Activated CD4-positive, alpha-beta memory T cell treated with anti-CD3 and anti-CD28 coated beads for 36 hours (primary cell): Measurements from ENCODE around the gene ALKBH6. TPM values are rescaled to one million over a fixed set of nuclear protein-coding genes. Genes with fewer than 3 reads are reported as not detected.

ENCODE experiments used
- CTCF ChIA-PET: fragments of 350-600 bp; sonication (Branson Sonifier 250); formaldehyde crosslinking; loops from one replicate; lab custom pipeline; 2021; ENCODE audit warnings: antibody characterized with exemption, inconsistent platforms; lab: Charles Lee
- POLR2A ChIA-PET: fragments of 350-600 bp; sonication (Branson Sonifier 250); formaldehyde crosslinking; loops from one replicate; lab custom pipeline; 2021; ENCODE audit warnings: antibody characterized with exemption; lab: Charles Lee
- DNase-seq: peaks from one replicate; pipeline ENCODE4 v3.0.0-alpha.2; 2020
- H3K27ac Mint-ChIP-seq: one replicate; pipeline ENCODE4 v1.8.0; 2021; ENCODE audit warnings: mixed read lengths
- H3K27me3 Mint-ChIP-seq: one replicate; pipeline ENCODE4 v1.8.0; 2021; ENCODE audit warnings: mixed read lengths
- H3K36me3 Mint-ChIP-seq: one replicate; pipeline ENCODE4 v1.8.0; 2021; ENCODE audit warnings: mixed read lengths
- H3K4me1 Mint-ChIP-seq: one replicate; pipeline ENCODE4 v1.8.0; 2021; ENCODE audit warnings: low read depth, mixed read lengths
- H3K4me3 Mint-ChIP-seq: one replicate; pipeline ENCODE4 v1.8.0; 2021; ENCODE audit warnings: mild to moderate bottlenecking, mixed read lengths
- H3K9me3 Mint-ChIP-seq: one replicate; pipeline ENCODE4 v1.8.0; 2021; ENCODE audit warnings: mixed read lengths
- intact Hi-C: fragments of 100-400 bp; cut with micrococcal nuclease; formaldehyde crosslinking; loops from one replicate; pipeline ENCODE4 v1.15.1; 2023
- total RNA-seq, 2 experiments: library from RNA; stranded (reverse); gene quantifications; one replicate each; pipeline ENCODE4 v1.2.3, GENCODE V29; 2021

ALKBH6 gene
- total RNA-seq, 2 experiments from 2014 or later: 40.9 to 44.7 TPM

- POLR2A ChIA-PET: no interaction called here
- Mint-ChIP-seq H3K36me3 (peaks cover 24% of the 10 kb centered on the region), H3K4me3 (no peak overlapping the region), H3K27me3 (no peaks in the 10 kb centered on the region), H3K4me1 (peaks cover 5% of the 10 kb centered on the region), H3K9me3 (no peaks in the 10 kb centered on the region), H3K27ac (no peak overlapping the region)
- CTCF ChIA-PET: no interaction called here
- no peak for DNase-seq
- intact Hi-C loops: loop anchor here (10.0 kb wide), 1 partner anchor 923 kb away; no protein-coding TSS in a partner anchor
These were observed 13.7 kb upstream of the ALKBH6 start for GRCh38 chr19:36027696-36028095.

- H3K36me3 Mint-ChIP-seq: peaks cover 21% of the 10 kb centered on the region
- POLR2A ChIA-PET: no interaction called here
- no peak overlapping the region for H3K27ac Mint-ChIP-seq
- intact Hi-C loops: loop anchor here (10.0 kb wide), 1 partner anchor 921 kb away; no protein-coding TSS in a partner anchor
- DNase-seq: no peak
- no peaks in the 10 kb centered on the region for H3K4me1 Mint-ChIP-seq
- no peak overlapping the region for H3K4me3 Mint-ChIP-seq
- CTCF ChIA-PET: no interaction called here
- H3K9me3 Mint-ChIP-seq: no peaks in the 10 kb centered on the region
- no peaks in the 10 kb centered on the region for H3K27me3 Mint-ChIP-seq
These were observed 12.3 kb upstream of the ALKBH6 start for GRCh38 chr19:36026091-36026876.

GRCh38 chr19:36025541-36025940 is 11.5 kb upstream of the ALKBH6 start:
- intact Hi-C loops: loop anchor here (10.0 kb wide), 1 partner anchor 921 kb away; no protein-coding TSS in a partner anchor
- no peak overlapping the region for H3K27ac Mint-ChIP-seq
- H3K4me1 Mint-ChIP-seq: no peaks in the 10 kb centered on the region
- H3K36me3 Mint-ChIP-seq: peaks cover 22% of the 10 kb centered on the region
- H3K9me3 Mint-ChIP-seq: no peaks in the 10 kb centered on the region
- no peaks in the 10 kb centered on the region for H3K27me3 Mint-ChIP-seq
- H3K4me3 Mint-ChIP-seq: no peak overlapping the region
- DNase-seq: no peak
- CTCF ChIA-PET: no interaction called here
- POLR2A ChIA-PET: no interaction called here

- no peak for DNase-seq
- Mint-ChIP-seq H3K4me3 (no peak overlapping the region), H3K27ac (no peak overlapping the region), H3K36me3 (peaks cover 15% of the 10 kb centered on the region), H3K4me1 (no peaks in the 10 kb centered on the region), H3K9me3 (no peaks in the 10 kb centered on the region), H3K27me3 (no peaks in the 10 kb centered on the region)
- intact Hi-C loops: loop anchor here (10.0 kb wide), 1 partner anchor 919 kb away; no protein-coding TSS in a partner anchor
- CTCF ChIA-PET: no interaction called here
- POLR2A ChIA-PET: no interaction called here
These were observed 9.4 kb upstream of the ALKBH6 start for GRCh38 chr19:36023432-36023831.

- no peaks in the 10 kb centered on the region for H3K27me3 Mint-ChIP-seq
- H3K36me3 Mint-ChIP-seq: peaks cover 15% of the 10 kb centered on the region
- H3K4me3 Mint-ChIP-seq: no peak overlapping the region
- peaks cover 17% of the 10 kb centered on the region for H3K4me1 Mint-ChIP-seq
- CTCF ChIA-PET: no interaction called here
- DNase-seq: no peak
- intact Hi-C loops: no loop called here
- no peaks in the 10 kb centered on the region for H3K9me3 Mint-ChIP-seq
- H3K27ac Mint-ChIP-seq: no peak overlapping the region
- POLR2A ChIA-PET: no interaction called here
These were observed 5.2 kb upstream of the ALKBH6 start for GRCh38 chr19:36019061-36019670.

GRCh38 chr19:36013280-36014011 is 567 bp downstream of the ALKBH6 start:
- Mint-ChIP-seq H3K27ac (peak overlapping the region; percentile 95), H3K27me3 (no peaks in the 10 kb centered on the region), H3K9me3 (no peaks in the 10 kb centered on the region), H3K36me3 (peaks cover 4% of the 10 kb centered on the region), H3K4me3 (peak overlapping the region; percentile 99), H3K4me1 (peaks cover 42% of the 10 kb centered on the region)
- ChIA-PET CTCF (interaction anchor here (1.0 to 1.3 kb wide), 2 partner anchors 16 to 114 kb away, joined by 5 read pairs; no protein-coding TSS in a partner anchor), POLR2A (interaction anchor here (1.2 to 1.7 kb wide), 5 partner anchors 19 to 115 kb away, joined by 3 to 12 read pairs (median 4); partner anchors contain the start of genes POLR2I, SDHAF1, THAP8 and WDR62)
- DNase-seq: no peak
- intact Hi-C loops: loop anchor here (1.0 to 2.0 kb wide), 3 partner anchors 19 to 102 kb away; partner anchors contain the start of genes SDHAF1, TBCB, THAP8 and WDR62

GRCh38 chr19:36010402-36010801 is 3.6 kb downstream of the ALKBH6 start:
- H3K4me1 Mint-ChIP-seq: peaks cover 37% of the 10 kb centered on the region
- intact Hi-C loops: no loop called here
- no peak overlapping the region for H3K27ac Mint-ChIP-seq
- ChIA-PET POLR2A (no interaction called here), CTCF (interaction anchor here (2.4 kb wide), 1 partner anchor 16 kb away, joined by 8 read pairs; the partner anchor contains the start of gene SDHAF1)
- no peak overlapping the region for H3K4me3 Mint-ChIP-seq
- H3K27me3 Mint-ChIP-seq: no peaks in the 10 kb centered on the region
- no peaks in the 10 kb centered on the region for H3K9me3 Mint-ChIP-seq
- no peaks in the 10 kb centered on the region for H3K36me3 Mint-ChIP-seq
- DNase-seq: no peak

- no peak for DNase-seq
- no peaks in the 10 kb centered on the region for H3K27me3 Mint-ChIP-seq
- intact Hi-C loops: no loop called here
- ChIA-PET POLR2A (no interaction called here), CTCF (interaction anchor here (2.4 kb wide), 1 partner anchor 16 kb away, joined by 8 read pairs; the partner anchor contains the start of gene SDHAF1)
- H3K4me1 Mint-ChIP-seq: peaks cover 31% of the 10 kb centered on the region
- no peak overlapping the region for H3K27ac Mint-ChIP-seq
- H3K4me3 Mint-ChIP-seq: peak overlapping the region; percentile 45
- H3K9me3 Mint-ChIP-seq: no peaks in the 10 kb centered on the region
- no peaks in the 10 kb centered on the region for H3K36me3 Mint-ChIP-seq
These were observed 4.2 kb downstream of the ALKBH6 start for GRCh38 chr19:36009633-36010379.

- peak overlapping the region; percentile 45 for H3K4me3 Mint-ChIP-seq
- no peaks in the 10 kb centered on the region for H3K27me3 Mint-ChIP-seq
- ChIA-PET CTCF (interaction anchor here (2.4 kb wide), 1 partner anchor 15 kb away, joined by 8 read pairs; the partner anchor contains the start of gene SDHAF1), POLR2A (interaction anchor here (0.9 kb wide), 1 partner anchor 45 kb away, joined by 3 read pairs; the partner anchor contains the start of gene THAP8)
- H3K4me1 Mint-ChIP-seq: peaks cover 26% of the 10 kb centered on the region
- H3K9me3 Mint-ChIP-seq: no peaks in the 10 kb centered on the region
- intact Hi-C loops: no loop called here
- peak; percentile 69 for DNase-seq
- no peak overlapping the region for H3K27ac Mint-ChIP-seq
- H3K36me3 Mint-ChIP-seq: no peaks in the 10 kb centered on the region
These were observed 4.8 kb downstream of the ALKBH6 start for GRCh38 chr19:36009220-36009619.

- Mint-ChIP-seq H3K27ac (no peak within 1 kb of the TSS), H3K36me3 (no peaks in the 10 kb centered on the region), H3K4me3 (peak within 1 kb of the TSS; percentile 45), H3K27me3 (no peaks in the 10 kb centered on the region), H3K9me3 (no peaks in the 10 kb centered on the region), H3K4me1 (peaks cover 20% of the 10 kb centered on the region)
- no peak for DNase-seq
- CTCF ChIA-PET: interaction anchor here (2.4 kb wide), 1 partner anchor 14 kb away, joined by 8 read pairs; the partner anchor contains the start of gene SDHAF1
- intact Hi-C loops: no loop called here
- POLR2A ChIA-PET: interaction anchor here (0.8 to 0.9 kb wide), 2 partner anchors 15 to 46 kb away, joined by 3 read pairs; partner anchors contain the start of gene THAP8
These were observed 5.6 kb downstream of the ALKBH6 start, which contains the start of gene SYNE4 for GRCh38 chr19:36008336-36008978. Gene SYNE4, minus strand, starts transcription at chr19:36008813. Its CDS starts 132 bp downstream, at chr19:36008681.
